Activated naive CD4-positive, alpha-beta T cell treated with anti-CD3 and anti-CD28 coated beads for 36 hours (primary cell): ENCODE results near the gene HERC6. TPM values are rescaled to one million over a fixed set of nuclear protein-coding genes. Genes with fewer than 3 reads are reported as not detected.

Experiments used
- CTCF ChIA-PET: fragments of 350-600 bp; sonication (Branson Sonifier 250); formaldehyde crosslinking; loops from one replicate; lab custom pipeline; 2021; ENCODE audit warnings: antibody characterized with exemption; lab: Charles Lee
- DNase-seq: peaks from one replicate; pipeline ENCODE4 v3.0.0-alpha.2; 2020
- H3K27ac Mint-ChIP-seq: one replicate; pipeline ENCODE4 v1.8.0; 2021; ENCODE audit warnings: mild to moderate bottlenecking, mixed read lengths
- H3K27me3 Mint-ChIP-seq: one replicate; pipeline ENCODE4 v1.8.0; 2021; ENCODE audit warnings: low read depth, mixed read lengths
- H3K36me3 Mint-ChIP-seq: one replicate; pipeline ENCODE4 v1.8.0; 2021; ENCODE audit warnings: low read depth, mixed read lengths
- H3K4me1 Mint-ChIP-seq: one replicate; pipeline ENCODE4 v1.8.0; 2021; ENCODE audit warnings: low read depth, mixed read lengths
- H3K4me3 Mint-ChIP-seq: one replicate; pipeline ENCODE4 v1.8.0; 2021; ENCODE audit warnings: mild to moderate bottlenecking, moderate library complexity, mixed read lengths
- H3K9me3 Mint-ChIP-seq: one replicate; pipeline ENCODE4 v1.8.0; 2021; ENCODE audit warnings: mixed read lengths
- intact Hi-C: fragments of 100-400 bp; cut with micrococcal nuclease; formaldehyde crosslinking; loops from one replicate; pipeline ENCODE4 v1.15.1; 2023
- total RNA-seq, 2 experiments: library from RNA; stranded (reverse); gene quantifications; one replicate each; pipeline ENCODE4 v1.2.3, GENCODE V29; 2021

Gene HERC6
- total RNA-seq, 2 experiments from 2014 or later, result 9.9 to 10.2 TPM

DNA sequence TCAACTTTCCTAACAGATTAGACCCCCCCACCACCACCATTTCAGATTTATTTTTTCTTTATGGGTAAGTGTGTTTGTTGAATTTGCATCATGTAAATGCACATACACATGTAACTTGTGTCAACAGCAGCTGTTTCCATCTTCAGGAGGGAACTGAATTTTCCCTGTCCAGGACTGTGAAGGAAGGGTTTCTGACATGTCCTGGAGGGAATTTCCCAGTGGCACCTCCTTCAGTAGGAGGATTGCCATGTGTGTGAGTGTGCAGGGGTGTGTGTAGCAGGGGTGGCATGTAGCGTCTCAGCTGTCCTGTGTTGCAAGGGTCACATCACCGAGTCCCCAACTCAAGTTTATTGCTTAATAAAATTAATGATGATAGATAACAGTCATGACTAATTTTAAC, 19.7 kb downstream of the HERC6 start:
- no peak overlapping the region for H3K27ac Mint-ChIP-seq
- H3K4me1 Mint-ChIP-seq, result no peaks in the 10 kb centered on the region
- CTCF ChIA-PET, result no interaction called here

DNA sequence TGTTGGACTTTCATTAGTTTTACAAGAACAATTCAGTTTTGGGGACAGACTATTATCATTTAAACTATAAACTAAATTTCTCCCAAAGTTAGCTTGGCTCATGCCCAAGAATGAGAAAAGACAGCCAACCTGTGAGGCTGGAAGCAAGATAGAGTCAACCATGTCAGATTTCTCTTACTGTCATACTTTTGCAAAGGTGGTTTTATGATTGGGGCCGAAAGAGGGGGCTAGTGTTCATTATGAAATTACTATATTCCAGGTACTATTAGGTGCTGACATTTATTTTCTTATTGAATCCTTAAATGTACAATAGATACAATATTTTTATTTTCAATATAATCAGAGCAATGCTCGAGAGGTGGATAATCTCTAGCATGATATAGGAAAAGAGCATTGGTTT, 30.6 kb downstream of the HERC6 start:
- intact Hi-C loops, result no loop called here
- Mint-ChIP-seq H3K36me3 (peaks cover 11% of the 10 kb centered on the region), H3K27me3 (no peaks in the 10 kb centered on the region), H3K27ac (no peak overlapping the region), H3K4me3 (no peak overlapping the region), H3K9me3 (no peaks in the 10 kb centered on the region), H3K4me1 (peaks cover 1% of the 10 kb centered on the region)
- DNase-seq, result no peak
- CTCF ChIA-PET, result no interaction called here

More for the DNA sequence above, 19.7 kb downstream of the HERC6 start:
- H3K27me3 Mint-ChIP-seq, result no peaks in the 10 kb centered on the region
- no peak overlapping the region for H3K4me3 Mint-ChIP-seq
- no peak for DNase-seq
- H3K9me3 Mint-ChIP-seq, result no peaks in the 10 kb centered on the region
- intact Hi-C loops, result no loop called here
- peaks cover 12% of the 10 kb centered on the region for H3K36me3 Mint-ChIP-seq

DNA sequence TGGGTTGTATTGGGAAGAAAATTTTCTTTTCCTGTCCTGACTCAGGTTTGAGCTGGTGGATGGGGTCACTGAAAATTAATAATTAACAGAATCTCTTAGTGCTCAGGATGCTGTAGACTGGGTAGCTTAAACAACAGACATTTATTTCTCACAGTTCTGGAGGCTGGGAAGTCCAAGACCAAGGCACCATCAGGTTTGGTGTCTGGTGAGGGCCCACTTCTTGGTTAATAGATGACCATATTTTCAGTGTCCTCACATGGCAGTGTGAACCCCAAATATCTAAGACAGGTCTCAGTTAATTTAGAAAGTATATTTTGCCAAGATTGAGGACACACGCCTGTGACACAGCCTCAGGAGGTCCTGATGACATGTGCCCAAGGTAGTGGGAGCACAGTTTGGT, 31.1 kb downstream of the HERC6 start:
- intact Hi-C loops, result no loop called here
- Mint-ChIP-seq H3K36me3 (peaks cover 14% of the 10 kb centered on the region), H3K4me1 (peaks cover 1% of the 10 kb centered on the region), H3K27ac (no peak overlapping the region), H3K4me3 (no peak overlapping the region), H3K9me3 (no peaks in the 10 kb centered on the region), H3K27me3 (no peaks in the 10 kb centered on the region)
- DNase-seq, result no peak
- CTCF ChIA-PET, result interaction anchor here (0.6 to 0.9 kb wide), 2 partner anchors 32 to 186 kb away, joined by 3 to 5 read pairs; partner anchors contain the start of gene HERC6

DNA sequence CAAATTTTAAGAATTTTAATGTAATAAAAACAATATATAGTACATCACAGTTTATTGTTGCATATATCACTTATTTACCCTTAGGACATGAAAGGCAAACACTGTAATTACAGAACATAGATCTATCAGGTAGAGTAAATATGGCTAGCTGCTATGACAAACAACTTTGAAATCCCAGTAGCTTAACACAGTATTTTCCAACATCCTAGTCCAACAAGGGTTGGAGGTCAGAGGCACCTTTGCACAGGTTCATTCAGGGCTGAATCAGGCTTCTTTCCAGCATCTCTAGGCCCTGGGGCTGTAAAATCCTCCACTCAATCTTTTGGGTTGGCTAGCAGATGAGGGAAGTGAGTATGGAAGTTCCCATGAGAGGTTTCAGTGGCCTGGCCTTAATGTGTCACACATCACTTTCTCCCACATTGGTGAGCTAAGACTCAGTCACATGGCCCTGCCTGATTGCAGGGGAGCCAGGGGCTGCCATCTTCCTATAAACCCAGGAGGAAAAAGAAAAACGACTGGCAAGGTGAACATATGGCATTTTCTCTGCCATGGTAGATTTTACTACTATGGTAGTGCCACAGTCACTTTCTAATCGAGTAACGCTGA, 32.9 kb downstream of the HERC6 start:
- H3K4me1 Mint-ChIP-seq, result peaks cover 1% of the 10 kb centered on the region
- CTCF ChIA-PET, result interaction anchor here (1.5 kb wide), 1 partner anchor 193 kb away, joined by 4 read pairs; no protein-coding TSS in a partner anchor

DNA sequence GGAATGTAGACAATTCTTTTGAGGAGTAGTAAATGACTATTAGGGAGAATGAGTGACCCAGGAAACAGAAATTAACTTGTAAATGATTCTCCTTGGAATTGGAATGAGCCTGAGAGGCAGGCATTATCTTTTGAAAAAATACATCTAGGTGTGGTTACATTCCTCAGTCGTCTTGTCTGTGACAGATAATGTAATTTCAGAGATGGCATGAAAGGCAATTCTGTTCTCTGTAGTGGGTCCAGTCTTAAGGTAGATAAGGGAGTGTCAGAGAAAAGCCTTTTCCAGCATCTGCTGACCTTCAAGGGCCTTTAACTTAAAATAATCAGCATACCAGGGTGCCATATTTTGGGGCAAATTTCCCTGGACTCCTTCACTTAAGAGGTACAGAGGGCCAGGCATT, 35.1 kb downstream of the HERC6 start:
- intact Hi-C loops, result no loop called here
- no peaks in the 10 kb centered on the region for H3K27me3 Mint-ChIP-seq
- CTCF ChIA-PET, result no interaction called here
- H3K36me3 Mint-ChIP-seq, result peaks cover 4% of the 10 kb centered on the region
- DNase-seq, result no peak
- no peak overlapping the region for H3K4me3 Mint-ChIP-seq
- peaks cover 1% of the 10 kb centered on the region for H3K4me1 Mint-ChIP-seq
- no peaks in the 10 kb centered on the region for H3K9me3 Mint-ChIP-seq
- no peak overlapping the region for H3K27ac Mint-ChIP-seq

More for the DNA sequence above, 32.9 kb downstream of the HERC6 start:
- Mint-ChIP-seq H3K27ac (no peak overlapping the region), H3K27me3 (no peaks in the 10 kb centered on the region), H3K36me3 (peaks cover 14% of the 10 kb centered on the region), H3K9me3 (no peaks in the 10 kb centered on the region), H3K4me3 (no peak overlapping the region)
- peak; percentile 25 for DNase-seq
- intact Hi-C loops, result no loop called here

DNA sequence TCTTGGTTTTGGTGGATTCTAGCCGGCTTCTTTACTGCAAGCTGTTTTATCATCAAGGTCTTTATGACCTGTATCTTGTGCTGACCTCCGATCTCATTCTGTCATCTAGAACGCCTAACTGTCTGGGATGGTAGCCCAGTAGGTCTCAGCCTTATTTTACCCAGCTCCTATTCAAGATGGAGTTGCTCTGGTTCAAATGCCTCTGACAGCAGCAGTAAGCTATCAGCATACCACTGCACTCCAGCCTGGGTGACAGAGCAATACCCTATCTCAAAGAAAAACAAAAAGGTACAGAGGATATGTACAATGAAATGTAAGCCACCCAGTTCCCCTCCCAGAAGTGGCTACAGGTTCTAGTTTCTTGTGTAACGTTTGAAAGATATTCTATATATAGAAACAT, 36.1 kb downstream of the HERC6 start:
- H3K9me3 Mint-ChIP-seq, result no peaks in the 10 kb centered on the region
- H3K4me1 Mint-ChIP-seq, result peaks cover 1% of the 10 kb centered on the region
- no peak overlapping the region for H3K4me3 Mint-ChIP-seq
- intact Hi-C loops, result no loop called here
- no peak overlapping the region for H3K27ac Mint-ChIP-seq
- no peaks in the 10 kb centered on the region for H3K27me3 Mint-ChIP-seq
- H3K36me3 Mint-ChIP-seq, result peaks cover 4% of the 10 kb centered on the region
- CTCF ChIA-PET, result no interaction called here
- DNase-seq, result no peak

DNA sequence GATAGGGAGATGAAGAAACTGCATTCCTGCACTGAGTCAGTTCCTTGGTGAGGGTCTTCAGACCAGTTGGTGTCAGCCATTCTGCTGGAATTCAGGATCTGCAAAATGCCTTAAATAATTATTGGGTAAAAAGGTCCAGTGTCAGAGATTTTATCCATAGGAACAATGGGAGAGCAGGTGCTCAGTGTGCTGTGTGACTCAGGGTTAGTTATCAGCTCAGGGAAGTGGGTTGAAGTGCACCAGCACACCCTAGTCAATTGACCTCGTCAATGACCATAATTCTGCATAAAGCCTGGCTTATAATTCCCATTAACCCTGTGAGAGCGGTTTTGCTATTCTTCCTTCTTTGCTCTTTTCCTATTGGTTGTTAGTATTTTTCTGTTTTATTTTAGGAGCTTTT, 37.3 kb downstream of the HERC6 start:
- no peak overlapping the region for H3K27ac Mint-ChIP-seq
- DNase-seq, result no peak
- H3K4me3 Mint-ChIP-seq, result no peak overlapping the region
- H3K36me3 Mint-ChIP-seq, result peaks cover 4% of the 10 kb centered on the region
- peaks cover 1% of the 10 kb centered on the region for H3K4me1 Mint-ChIP-seq
- intact Hi-C loops, result no loop called here
- H3K9me3 Mint-ChIP-seq, result no peaks in the 10 kb centered on the region
- no peaks in the 10 kb centered on the region for H3K27me3 Mint-ChIP-seq
- CTCF ChIA-PET, result interaction anchor here (1.2 kb wide), 1 partner anchor 99 kb away, joined by 3 read pairs; no protein-coding TSS in a partner anchor

DNA sequence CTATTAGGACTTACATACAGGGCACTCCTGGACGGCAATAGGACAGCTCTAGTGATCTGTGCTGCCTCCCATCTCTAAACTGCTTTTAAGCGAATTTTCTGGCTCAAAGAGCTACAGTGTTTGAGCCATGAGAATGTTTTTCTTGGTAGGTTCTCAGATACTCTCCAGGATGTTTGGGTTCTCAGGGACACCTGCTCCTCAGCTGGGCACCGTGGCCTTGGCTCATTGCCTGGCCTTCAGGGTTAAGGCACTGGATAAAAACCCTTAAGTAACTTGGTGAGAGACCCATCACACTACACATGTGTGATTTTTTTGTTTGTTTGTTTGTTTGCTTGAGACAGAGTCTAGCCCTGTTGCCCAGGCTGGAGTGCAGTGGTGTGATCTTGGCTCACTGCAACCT, 39.8 kb downstream of the HERC6 start:
- Mint-ChIP-seq H3K27ac (no peak overlapping the region), H3K4me3 (no peak overlapping the region), H3K27me3 (no peaks in the 10 kb centered on the region), H3K36me3 (peaks cover 4% of the 10 kb centered on the region), H3K4me1 (no peaks in the 10 kb centered on the region), H3K9me3 (no peaks in the 10 kb centered on the region)
- intact Hi-C loops, result no loop called here
- CTCF ChIA-PET, result interaction anchor here (0.6 to 0.8 kb wide), 2 partner anchors 41 to 71 kb away, joined by 3 read pairs; no protein-coding TSS in a partner anchor
- DNase-seq, result no peak

DNA sequence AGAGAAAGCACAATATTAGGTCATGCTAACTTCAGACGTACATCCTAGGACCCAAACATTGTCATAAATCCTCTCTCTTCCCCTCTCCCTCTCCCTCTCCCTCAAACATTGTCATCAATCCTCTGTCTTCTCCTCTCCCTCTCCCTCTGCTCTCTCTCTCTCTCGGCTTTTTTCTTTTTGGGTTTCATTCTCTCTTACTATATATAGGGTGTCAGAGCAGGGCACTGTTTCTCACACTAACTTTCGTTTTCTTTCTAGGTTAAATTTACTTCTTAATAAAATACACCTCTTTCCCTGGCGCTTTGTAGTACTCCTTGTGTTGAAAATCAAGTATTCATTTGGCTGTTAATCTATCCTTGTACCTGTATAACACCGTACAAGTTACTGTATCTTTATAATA, 41.2 kb downstream of the HERC6 start:
- DNase-seq, result no peak
- H3K27me3 Mint-ChIP-seq, result no peaks in the 10 kb centered on the region
- CTCF ChIA-PET, result no interaction called here
- no peak overlapping the region for H3K27ac Mint-ChIP-seq
- H3K4me1 Mint-ChIP-seq, result no peaks in the 10 kb centered on the region
- H3K36me3 Mint-ChIP-seq, result no peaks in the 10 kb centered on the region
- H3K4me3 Mint-ChIP-seq, result no peak overlapping the region
- H3K9me3 Mint-ChIP-seq, result no peaks in the 10 kb centered on the region
- intact Hi-C loops, result no loop called here

DNA sequence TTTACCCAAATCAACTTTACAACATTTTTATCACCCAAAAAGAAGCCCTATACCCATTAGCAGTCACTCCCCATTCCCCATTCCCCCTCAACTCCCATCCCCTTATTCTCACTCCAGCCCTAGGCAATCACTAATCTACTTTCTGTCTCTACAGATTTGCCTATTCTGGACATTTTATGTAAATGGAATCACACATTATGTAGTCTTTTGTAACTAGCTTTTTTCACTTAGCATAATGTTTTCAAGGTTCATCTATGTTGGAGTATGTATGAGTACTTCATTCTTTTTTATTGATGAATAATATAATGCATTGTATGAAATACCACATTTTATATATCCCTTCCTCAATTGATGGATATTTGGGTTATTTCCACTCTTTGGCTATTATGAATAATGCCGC, 42.2 kb downstream of the HERC6 start:
- intact Hi-C loops, result no loop called here
- no peaks in the 10 kb centered on the region for H3K4me1 Mint-ChIP-seq
- no peak overlapping the region for H3K27ac Mint-ChIP-seq
- H3K9me3 Mint-ChIP-seq, result no peaks in the 10 kb centered on the region
- H3K36me3 Mint-ChIP-seq, result no peaks in the 10 kb centered on the region
- no peak overlapping the region for H3K4me3 Mint-ChIP-seq
- no peaks in the 10 kb centered on the region for H3K27me3 Mint-ChIP-seq
- CTCF ChIA-PET, result interaction anchor here (1.5 kb wide), 1 partner anchor 52 kb away, joined by 3 read pairs; no protein-coding TSS in a partner anchor
- DNase-seq, result no peak

DNA sequence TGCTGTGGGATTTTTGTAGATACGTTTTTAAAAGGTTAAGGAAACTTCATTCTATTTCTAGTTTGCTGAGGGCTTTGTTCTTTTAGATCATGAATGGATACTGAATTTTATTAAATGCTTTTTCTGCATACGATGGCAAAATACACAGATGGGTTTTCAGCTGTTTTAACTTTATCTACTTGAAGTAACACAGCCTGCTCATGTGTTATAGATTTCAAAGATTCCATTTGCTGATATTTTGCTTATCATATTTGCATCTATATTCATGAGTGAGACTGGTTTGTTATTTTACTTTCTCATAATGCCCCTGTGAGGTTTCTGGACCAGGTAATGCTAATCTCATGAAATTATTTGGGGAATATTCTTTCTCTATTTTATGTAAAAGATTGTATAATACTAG, 43.8 kb downstream of the HERC6 start:
- peaks cover 2% of the 10 kb centered on the region for H3K36me3 Mint-ChIP-seq
- H3K4me1 Mint-ChIP-seq, result no peaks in the 10 kb centered on the region
- H3K27ac Mint-ChIP-seq, result no peak overlapping the region
- CTCF ChIA-PET, result interaction anchor here (1.5 kb wide), 1 partner anchor 53 kb away, joined by 3 read pairs; no protein-coding TSS in a partner anchor
- DNase-seq, result no peak
- intact Hi-C loops, result no loop called here
- no peaks in the 10 kb centered on the region for H3K27me3 Mint-ChIP-seq
- H3K4me3 Mint-ChIP-seq, result no peak overlapping the region
- no peaks in the 10 kb centered on the region for H3K9me3 Mint-ChIP-seq

DNA sequence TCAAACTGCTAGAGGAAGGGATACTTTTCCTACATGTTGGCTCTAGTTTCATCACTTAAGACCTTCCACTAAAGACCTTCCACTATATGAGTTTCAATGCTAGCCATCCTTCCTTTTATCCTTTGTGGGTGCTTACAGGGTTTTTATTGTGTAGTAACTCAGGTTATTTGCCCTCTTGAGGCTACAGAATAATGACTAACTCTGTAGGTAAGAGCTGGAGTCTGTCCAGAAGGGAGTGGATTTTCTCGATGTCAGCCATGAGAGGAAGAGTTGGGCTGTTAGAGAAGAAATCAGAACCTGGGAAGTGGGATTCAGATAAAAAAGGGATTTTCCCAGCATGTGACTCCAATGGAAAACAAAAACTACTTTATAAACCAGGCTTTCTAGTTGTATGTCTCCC, 50.7 kb downstream of the HERC6 start:
- CTCF ChIA-PET, result no interaction called here

DNA sequence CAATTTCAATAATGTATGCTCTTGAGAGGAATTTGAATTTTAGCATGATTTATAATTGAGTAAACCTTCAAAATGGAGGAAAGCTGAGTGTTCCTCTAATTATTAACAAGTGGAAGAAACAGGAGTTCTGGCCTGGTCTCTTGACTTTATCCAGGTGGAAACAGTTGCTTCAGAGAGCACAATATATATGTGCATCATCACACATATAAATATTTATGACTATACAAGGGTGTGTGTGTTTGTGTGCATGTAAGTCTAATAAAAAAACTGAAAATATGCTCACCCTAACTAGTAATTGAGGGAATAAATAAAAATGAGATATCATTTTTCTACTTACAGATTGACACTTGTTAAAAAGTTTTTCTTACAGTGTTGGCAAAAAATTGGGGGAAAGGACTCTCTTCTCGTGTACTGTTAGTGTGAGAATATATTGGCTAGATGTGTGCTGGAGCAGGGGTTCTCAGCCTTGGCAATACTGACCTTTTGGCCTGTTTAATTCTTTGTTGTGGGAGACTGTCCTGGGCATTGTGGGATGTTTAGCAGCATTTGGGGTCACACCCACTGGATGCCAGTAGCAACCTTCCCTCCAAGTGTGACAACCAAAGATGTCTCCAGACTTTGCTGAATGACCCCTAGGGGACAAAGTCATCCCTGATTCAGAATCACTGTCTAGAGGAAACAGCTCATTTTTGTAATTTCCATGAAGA, 57.5 kb downstream of the HERC6 start:
- Mint-ChIP-seq H3K9me3 (peaks cover 2% of the 10 kb centered on the region), H3K27ac (no peak overlapping the region), H3K4me1 (no peaks in the 10 kb centered on the region), H3K36me3 (peaks cover 14% of the 10 kb centered on the region), H3K27me3 (no peaks in the 10 kb centered on the region), H3K4me3 (no peak overlapping the region)
- CTCF ChIA-PET, result no interaction called here
- intact Hi-C loops, result no loop called here
- no peak for DNase-seq

More for the DNA sequence above, 50.7 kb downstream of the HERC6 start:
- Mint-ChIP-seq H3K9me3 (peaks cover 2% of the 10 kb centered on the region), H3K4me1 (no peaks in the 10 kb centered on the region), H3K27me3 (no peaks in the 10 kb centered on the region), H3K27ac (no peak overlapping the region), H3K36me3 (peaks cover 22% of the 10 kb centered on the region), H3K4me3 (no peak overlapping the region)
- intact Hi-C loops, result no loop called here
- no peak for DNase-seq
